ENCODE measurements around the gene SHC3.

DNA sequence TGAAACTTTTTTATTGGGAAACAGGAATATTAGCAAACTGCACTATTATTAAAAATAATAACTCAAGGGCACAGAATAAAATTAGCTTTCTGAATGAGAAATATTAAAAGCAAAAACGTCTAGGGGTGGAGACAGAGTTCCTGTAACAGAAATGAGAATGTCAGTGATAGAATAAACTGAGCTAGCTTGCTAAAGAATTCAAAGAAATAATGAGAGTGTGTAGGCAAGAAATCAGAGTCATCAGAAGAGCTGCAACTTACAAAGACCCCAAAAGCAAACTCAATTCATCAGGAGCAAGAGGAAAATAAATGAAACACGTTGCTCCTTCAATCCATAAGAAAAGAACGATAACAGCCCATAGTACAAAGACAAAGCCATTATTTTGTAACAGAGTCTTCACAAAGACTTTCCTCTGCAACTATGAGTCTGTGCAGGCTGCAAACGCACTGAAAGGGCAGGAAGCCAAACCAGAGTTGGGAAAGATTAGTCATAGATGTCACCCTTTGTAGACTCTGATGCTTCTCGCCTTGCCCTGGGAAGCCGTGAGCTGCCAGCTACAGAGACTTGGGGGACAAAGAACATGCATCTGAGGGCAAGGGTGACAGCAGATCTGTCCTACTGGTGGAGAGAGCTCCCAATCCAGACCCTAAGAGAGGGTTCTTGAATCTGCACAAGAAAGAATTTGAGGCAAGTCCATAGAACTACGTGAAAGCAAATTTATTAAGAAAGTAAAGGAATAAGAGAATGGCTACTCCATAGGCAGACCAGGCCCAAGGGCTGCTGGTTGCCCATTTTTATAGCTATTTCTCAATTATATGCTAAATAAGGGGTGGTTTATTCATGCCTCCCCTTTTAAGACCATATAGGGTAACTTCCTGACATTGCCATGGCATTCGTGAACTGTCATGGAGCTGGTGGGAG is 40.8 kb downstream of the SHC3 start:
- TF ChIP-seq SIN3A (IDR thresholded peaks at IDR 0.05; ENCODE audit: borderline replicate concordance, insufficient read depth, low read length), result no peak
- TF ChIP-seq POLR2AphosphoS5 (IDR thresholded peaks at IDR 0.05; ENCODE audit: low read depth, low read length), result no peak
